Stimulated activated CD4-positive, alpha-beta T cell treated with anti-CD3 and anti-CD28 coated beads, TNF-alpha, amount 100 ng/mL, for 48 hours (primary cell): ENCODE data around the gene PLA2G2E.
"Not testable (repeated sequence)": the region's sequence is repeated elsewhere in the genome, so short reads cannot be mapped to it uniquely, and the experiment has no call there.

Experiments
- DNase-seq, 3 donors: peaks; one replicate each; pipeline ENCODE4 v3.0.0-alpha.2; 2020; ENCODE audit warnings: low read depth in 3 of 3

PLA2G2E gene

GRCh38 chr1:19882111-19883071 lies 41.0 kb downstream of the PLA2G2E start, which contains the start of gene OTUD3:
OTUD3 (plus strand) TSS chr1:19882395; CDS start chr1:19882514, 119 bp downstream.
- peak; percentile 90 to 91 (median 91) for DNase-seq

- DNase-seq: not testable (repeated sequence)
These were observed 42.6 kb downstream of the PLA2G2E start for GRCh38 chr1:19880841-19881240.

- no peak for DNase-seq
These were observed 43.8 kb downstream of the PLA2G2E start for GRCh38 chr1:19879661-19880060.

GRCh38 chr1:19879227-19879626 lies 44.2 kb downstream of the PLA2G2E start:
- DNase-seq: no peak

- no peak for DNase-seq
These were observed 44.8 kb downstream of the PLA2G2E start for GRCh38 chr1:19878637-19878985.

GRCh38 chr1:19877821-19878636 lies 45.4 kb downstream of the PLA2G2E start:
- no peak for DNase-seq

- no peak for DNase-seq
These were observed 46.2 kb downstream of the PLA2G2E start for GRCh38 chr1:19877181-19877750.

- no peak for DNase-seq
These were observed 51.2 kb downstream of the PLA2G2E start for GRCh38 chr1:19872190-19872589.
